ENCODE data around the gene SCRG1.
A peak's percentile ranks its signal among the peaks of the same experiment; 100 is the strongest.

Gene SCRG1

DNA sequence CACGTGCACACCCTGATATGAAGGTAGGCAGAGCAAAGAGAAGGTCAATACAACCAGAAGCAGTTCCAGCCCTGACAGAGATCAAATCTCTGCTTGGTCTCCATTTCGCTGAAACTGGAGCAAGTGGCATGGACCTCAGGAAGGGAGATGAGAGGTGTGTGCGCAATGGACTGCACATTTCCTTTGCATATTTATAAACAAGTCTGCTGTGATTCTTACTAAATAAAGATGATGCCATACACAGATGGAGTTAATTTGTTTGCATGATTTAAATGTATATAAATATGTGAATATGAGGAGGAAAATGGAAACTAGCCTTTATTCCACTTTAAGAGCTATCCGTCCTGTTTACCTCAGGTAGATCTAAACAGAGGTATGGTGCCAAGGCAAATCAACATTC is 2.1 kb upstream of the SCRG1 start:
- H3K9me3 Mint-ChIP-seq: no peaks in the 10 kb centered on the region
- H3K4me3 Mint-ChIP-seq: no peak overlapping the region
- CTCF ChIA-PET: no interaction called here
- no peak overlapping the region for H3K27ac Mint-ChIP-seq
- DNase-seq: no peak
- H3K27me3 Mint-ChIP-seq: peaks cover 2% of the 10 kb centered on the region
- peaks cover 6% of the 10 kb centered on the region for H3K4me1 Mint-ChIP-seq
- H3K36me3 Mint-ChIP-seq: no peaks in the 10 kb centered on the region

DNA sequence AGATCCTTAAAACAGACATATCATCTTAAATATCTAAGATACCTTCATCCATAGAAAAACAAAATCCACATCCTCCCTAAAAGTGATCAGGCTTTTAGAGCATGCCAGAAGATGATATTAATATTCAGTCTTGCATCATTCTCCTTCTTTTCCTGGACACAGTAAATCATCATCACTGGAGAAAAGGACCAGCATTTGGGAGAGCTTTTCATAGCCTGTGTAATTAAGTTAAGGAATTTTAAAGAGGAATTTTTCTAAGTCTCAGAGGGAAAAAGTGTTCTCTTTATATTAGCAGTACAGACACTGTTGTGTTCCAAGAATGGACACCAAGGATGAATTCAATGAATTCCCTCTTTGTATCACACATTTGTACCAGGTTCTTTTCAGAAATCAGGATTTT is 696 bp downstream of the SCRG1 start:
- Mint-ChIP-seq H3K36me3 (peaks cover 2% of the 10 kb centered on the region), H3K9me3 (no peaks in the 10 kb centered on the region), H3K27ac (no peak overlapping the region), H3K4me3 (no peak overlapping the region), H3K4me1 (no peaks in the 10 kb centered on the region), H3K27me3 (peaks cover 4% of the 10 kb centered on the region)
- no peak for DNase-seq
- CTCF ChIA-PET: interaction anchor here (2.0 kb wide), 1 partner anchor 97 kb away, joined by 5 read pairs; no protein-coding TSS in a partner anchor

DNA sequence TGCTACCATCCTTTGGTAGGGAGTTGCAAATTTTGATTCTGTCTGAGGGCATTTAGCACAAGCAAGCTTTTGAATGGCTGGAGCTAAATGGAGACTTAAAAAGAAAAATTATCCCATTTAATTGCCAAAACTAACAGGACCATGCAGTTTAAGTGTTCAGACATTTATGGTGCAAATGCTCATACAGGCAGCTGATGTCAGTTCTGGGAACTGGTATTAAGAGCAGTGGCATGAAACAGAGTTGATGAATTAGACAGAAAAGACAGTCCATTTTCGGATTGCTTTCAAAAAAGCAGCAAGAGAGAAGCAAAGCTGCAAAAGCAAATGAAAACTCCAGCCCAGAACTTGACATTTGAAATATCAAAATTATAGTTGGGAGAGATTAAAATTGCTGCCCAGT is 1.3 kb downstream of the SCRG1 start:
- H3K27me3 Mint-ChIP-seq: peaks cover 4% of the 10 kb centered on the region
- no peak for DNase-seq
- CTCF ChIA-PET: interaction anchor here (2.0 kb wide), 1 partner anchor 96 kb away, joined by 5 read pairs; no protein-coding TSS in a partner anchor

DNA sequence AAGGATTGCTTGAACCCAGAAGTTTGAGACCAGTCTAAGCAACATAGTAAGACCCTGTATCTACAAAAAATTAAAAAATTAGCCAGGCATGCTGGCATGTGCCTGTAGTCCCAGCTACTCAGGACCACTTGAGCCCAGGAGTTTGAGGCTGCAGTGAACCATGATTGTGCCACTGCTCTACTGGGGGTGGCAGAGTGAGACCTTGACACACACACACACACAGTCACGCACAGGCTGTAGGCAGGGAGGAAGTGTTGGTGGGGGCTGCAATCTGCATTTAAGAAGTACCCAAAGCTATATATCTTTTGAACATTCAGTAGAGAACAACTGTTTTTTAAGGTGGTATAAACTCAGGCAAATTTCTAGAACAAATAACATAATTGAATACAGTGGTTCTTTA is 7.2 kb downstream of the SCRG1 start:
- H3K27ac Mint-ChIP-seq: no peak overlapping the region
- H3K36me3 Mint-ChIP-seq: peaks cover 4% of the 10 kb centered on the region
- no peak overlapping the region for H3K4me3 Mint-ChIP-seq
- H3K9me3 Mint-ChIP-seq: no peaks in the 10 kb centered on the region
- peaks cover 21% of the 10 kb centered on the region for H3K27me3 Mint-ChIP-seq
- CTCF ChIA-PET: interaction anchor here (0.6 kb wide), 1 partner anchor 271 kb away, joined by 3 read pairs; no protein-coding TSS in a partner anchor
- no peak for DNase-seq
- H3K4me1 Mint-ChIP-seq: no peaks in the 10 kb centered on the region

More for the DNA sequence above, 1.3 kb downstream of the SCRG1 start:
- no peaks in the 10 kb centered on the region for H3K4me1 Mint-ChIP-seq
- H3K9me3 Mint-ChIP-seq: no peaks in the 10 kb centered on the region
- H3K36me3 Mint-ChIP-seq: peaks cover 2% of the 10 kb centered on the region
- no peak overlapping the region for H3K27ac Mint-ChIP-seq
- H3K4me3 Mint-ChIP-seq: no peak overlapping the region

DNA sequence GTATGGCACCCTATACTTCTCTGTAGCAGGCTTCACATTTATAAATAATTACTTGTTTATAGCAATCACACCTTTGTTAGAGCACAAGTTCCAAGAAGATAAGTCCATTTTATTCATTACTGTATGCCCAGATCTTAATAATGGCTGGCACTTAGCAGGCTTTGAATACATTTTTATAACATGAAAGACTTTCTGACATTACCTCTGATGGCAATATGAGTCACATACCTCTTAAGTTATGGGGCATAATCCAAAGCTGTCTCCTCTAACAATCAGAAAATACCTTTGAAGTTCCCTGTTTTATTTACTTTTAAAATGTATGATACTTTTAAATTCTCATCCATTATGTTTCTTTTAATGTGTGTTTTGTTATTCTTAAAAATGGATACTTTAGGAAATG is 12.2 kb downstream of the SCRG1 start:
- Mint-ChIP-seq H3K27ac (no peak overlapping the region), H3K36me3 (no peaks in the 10 kb centered on the region), H3K4me3 (no peak overlapping the region), H3K27me3 (peaks cover 16% of the 10 kb centered on the region), H3K9me3 (no peaks in the 10 kb centered on the region), H3K4me1 (no peaks in the 10 kb centered on the region)
- DNase-seq: no peak
- CTCF ChIA-PET: no interaction called here

DNA sequence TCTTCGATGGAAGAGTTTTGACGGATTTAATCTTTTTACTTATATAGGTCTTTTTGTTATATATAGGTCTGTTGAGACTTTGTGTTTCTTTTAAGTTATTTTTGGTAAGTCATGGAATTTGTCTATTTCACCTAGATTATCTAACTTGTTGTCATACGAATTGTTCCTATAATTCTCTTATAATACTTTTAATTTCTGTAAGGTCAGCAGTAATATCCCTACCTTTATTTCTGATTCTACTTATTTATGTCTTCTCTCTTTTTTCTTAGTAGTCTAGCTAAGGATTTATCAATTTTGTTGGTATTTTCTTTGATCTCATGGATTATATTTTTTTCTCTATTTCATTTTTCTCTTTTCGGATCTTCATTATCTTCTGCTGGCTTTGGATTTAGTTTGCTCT is 16.6 kb downstream of the SCRG1 start:
- DNase-seq: no peak
- Mint-ChIP-seq H3K36me3 (peaks cover 4% of the 10 kb centered on the region), H3K27ac (no peak overlapping the region), H3K27me3 (peaks cover 9% of the 10 kb centered on the region), H3K9me3 (no peaks in the 10 kb centered on the region), H3K4me1 (no peaks in the 10 kb centered on the region), H3K4me3 (no peak overlapping the region)
- CTCF ChIA-PET: interaction anchor here (1.4 kb wide), 1 partner anchor 34 kb away, joined by 3 read pairs; no protein-coding TSS in a partner anchor

DNA sequence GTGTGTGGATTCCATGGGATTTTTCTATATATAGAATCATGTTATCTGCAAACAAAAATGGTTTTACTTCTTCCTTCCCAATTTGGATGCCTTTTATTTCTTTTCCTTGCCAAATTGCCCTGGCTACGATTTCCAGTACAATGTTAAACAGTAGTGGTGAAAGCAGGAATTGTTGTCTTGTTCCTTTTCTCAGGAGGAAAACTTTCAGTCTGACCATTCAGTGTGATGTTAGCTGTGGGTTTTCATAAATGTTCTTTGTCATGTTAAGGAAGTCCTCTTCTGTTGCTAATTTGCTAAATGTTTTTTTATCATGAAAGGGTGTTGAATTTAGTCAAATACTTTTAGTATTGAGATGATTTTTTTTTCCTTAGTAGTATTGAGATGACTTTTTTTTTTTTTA is 17.3 kb downstream of the SCRG1 start:
- H3K4me3 Mint-ChIP-seq: no peak overlapping the region
- no peaks in the 10 kb centered on the region for H3K9me3 Mint-ChIP-seq
- peaks cover 4% of the 10 kb centered on the region for H3K27me3 Mint-ChIP-seq
- no peak for DNase-seq
- H3K36me3 Mint-ChIP-seq: peaks cover 4% of the 10 kb centered on the region
- H3K4me1 Mint-ChIP-seq: no peaks in the 10 kb centered on the region
- no peak overlapping the region for H3K27ac Mint-ChIP-seq
- CTCF ChIA-PET: interaction anchor here (1.4 kb wide), 1 partner anchor 35 kb away, joined by 3 read pairs; no protein-coding TSS in a partner anchor

DNA sequence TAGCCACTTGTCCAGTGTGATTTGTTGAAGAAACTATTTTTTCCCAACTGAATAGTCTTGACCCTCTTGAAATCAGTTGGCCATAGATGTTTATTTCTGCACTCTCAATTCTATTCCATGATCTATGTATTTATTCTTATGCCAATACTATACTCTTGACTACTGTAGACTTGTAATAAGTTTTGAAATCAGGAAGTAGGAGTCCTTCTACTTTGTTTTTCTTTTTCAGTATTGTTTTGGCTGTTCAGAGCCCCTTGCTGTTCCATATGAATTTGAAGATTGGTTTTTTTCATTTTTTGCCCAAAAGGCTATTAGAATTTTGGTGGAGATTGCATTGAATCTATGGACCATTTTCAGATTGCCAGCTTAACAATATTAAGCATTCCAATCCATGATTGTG is 17.9 kb downstream of the SCRG1 start:
- no peak for DNase-seq
- Mint-ChIP-seq H3K4me1 (no peaks in the 10 kb centered on the region), H3K27me3 (peaks cover 4% of the 10 kb centered on the region), H3K4me3 (no peak overlapping the region), H3K27ac (no peak overlapping the region), H3K36me3 (peaks cover 7% of the 10 kb centered on the region), H3K9me3 (no peaks in the 10 kb centered on the region)
- CTCF ChIA-PET: no interaction called here

DNA sequence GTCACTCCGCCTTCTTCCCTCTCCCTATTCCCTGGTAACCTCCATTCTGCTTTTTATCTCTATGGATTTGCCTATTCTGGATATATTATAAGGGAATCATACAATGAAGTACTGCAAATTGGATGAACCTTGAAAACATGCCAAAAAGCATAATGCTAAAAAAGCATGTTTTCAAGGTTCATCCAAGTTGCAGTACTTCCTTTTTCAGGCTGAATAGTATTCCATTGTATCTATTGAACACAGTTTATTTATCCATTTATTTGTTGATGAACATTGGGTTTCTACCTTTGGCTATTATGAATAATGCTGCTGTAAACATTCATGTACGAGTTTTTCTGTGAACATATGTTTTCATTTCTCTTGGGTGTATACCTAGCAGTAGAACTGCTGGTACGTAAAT is 19.0 kb downstream of the SCRG1 start:
- no peak for DNase-seq
- H3K27me3 Mint-ChIP-seq: peaks cover 4% of the 10 kb centered on the region
- H3K36me3 Mint-ChIP-seq: peaks cover 9% of the 10 kb centered on the region
- no peak overlapping the region for H3K27ac Mint-ChIP-seq
- no peaks in the 10 kb centered on the region for H3K9me3 Mint-ChIP-seq
- H3K4me1 Mint-ChIP-seq: no peaks in the 10 kb centered on the region
- no peak overlapping the region for H3K4me3 Mint-ChIP-seq
- CTCF ChIA-PET: no interaction called here

DNA sequence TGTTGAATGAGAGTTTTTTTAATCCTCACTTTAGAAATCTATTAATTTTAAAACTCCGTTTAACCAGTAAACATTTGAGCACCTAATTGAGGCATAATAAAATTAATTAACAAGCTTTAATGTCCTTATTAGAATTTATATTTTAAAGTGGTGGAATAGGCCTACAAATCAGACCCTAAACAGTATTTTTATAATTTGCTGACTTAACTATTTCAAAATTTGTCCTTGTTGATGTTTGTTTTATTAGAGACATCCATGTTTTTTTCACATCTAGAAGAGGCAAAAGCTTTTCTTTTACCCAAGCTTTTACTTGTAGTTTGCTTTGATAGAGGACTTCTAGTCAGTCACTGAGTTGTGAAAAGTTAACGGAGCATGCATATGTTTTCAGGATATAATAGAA is 24.3 kb downstream of the SCRG1 start:
- H3K4me1 Mint-ChIP-seq: peaks cover 17% of the 10 kb centered on the region

DNA sequence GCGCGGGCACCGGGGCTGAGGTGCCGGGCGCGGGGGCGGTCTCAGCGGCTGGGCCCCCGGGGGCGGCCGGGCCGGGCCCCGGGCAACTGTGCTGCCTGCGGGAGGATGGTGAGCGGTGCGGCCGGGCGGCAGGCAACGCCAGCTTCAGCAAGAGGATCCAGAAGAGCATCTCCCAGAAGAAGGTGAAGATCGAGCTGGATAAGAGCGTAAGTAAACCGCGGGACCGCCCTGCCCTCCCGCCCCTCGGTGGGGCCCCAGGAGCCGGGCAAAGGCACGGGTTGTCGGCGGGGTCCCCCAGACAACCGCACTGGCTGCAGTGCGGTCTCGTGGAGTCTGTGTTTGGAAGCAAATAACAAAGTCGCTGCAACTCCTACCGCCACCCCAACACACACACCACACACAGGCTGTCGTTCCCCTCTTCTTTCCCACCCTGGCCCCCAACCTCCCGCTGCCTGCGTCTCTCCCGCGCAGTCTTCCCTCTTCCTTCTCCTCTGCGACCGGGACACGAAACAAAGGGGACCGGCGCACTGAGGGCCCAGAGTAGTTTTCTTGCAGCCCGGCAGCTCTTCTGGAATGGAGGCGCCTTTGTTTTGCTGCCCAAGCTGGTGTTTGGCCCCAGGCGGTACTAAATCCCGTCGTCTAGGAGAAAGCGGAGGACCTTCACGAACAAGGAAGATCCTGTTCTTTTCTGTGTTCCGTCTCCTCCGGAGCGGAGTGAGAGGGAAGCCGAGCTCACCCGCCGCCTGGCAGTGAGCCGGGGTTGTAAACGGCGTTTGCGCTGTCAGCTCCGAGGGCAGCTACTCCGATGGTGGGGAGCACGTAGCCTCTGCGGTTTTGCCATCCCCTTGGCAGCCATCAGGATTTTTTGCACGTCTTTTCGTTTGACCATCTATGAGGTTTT is 27.4 kb downstream of the SCRG1 start:
- DNase-seq: peak; percentile 59
- Mint-ChIP-seq H3K36me3 (peaks cover 27% of the 10 kb centered on the region), H3K4me3 (peak overlapping the region; percentile 98), H3K27ac (peak overlapping the region; percentile 91), H3K27me3 (peaks cover 16% of the 10 kb centered on the region), H3K9me3 (no peaks in the 10 kb centered on the region), H3K4me1 (peaks cover 42% of the 10 kb centered on the region)
- CTCF ChIA-PET: interaction anchor here (1.0 to 6.9 kb wide), 6 partner anchors 33 to 70 kb away, joined by 3 to 44 read pairs (median 6); partner anchors contain the start of gene HMGB2

More for the DNA sequence above, 24.3 kb downstream of the SCRG1 start:
- no peak for DNase-seq
- Mint-ChIP-seq H3K27me3 (peaks cover 16% of the 10 kb centered on the region), H3K4me3 (no peak overlapping the region), H3K9me3 (no peaks in the 10 kb centered on the region), H3K27ac (no peak overlapping the region), H3K36me3 (peaks cover 20% of the 10 kb centered on the region)
- CTCF ChIA-PET: interaction anchor here (0.8 to 1.3 kb wide), 3 partner anchors 40 to 73 kb away, joined by 3 to 4 read pairs (median 3); no protein-coding TSS in a partner anchor

DNA sequence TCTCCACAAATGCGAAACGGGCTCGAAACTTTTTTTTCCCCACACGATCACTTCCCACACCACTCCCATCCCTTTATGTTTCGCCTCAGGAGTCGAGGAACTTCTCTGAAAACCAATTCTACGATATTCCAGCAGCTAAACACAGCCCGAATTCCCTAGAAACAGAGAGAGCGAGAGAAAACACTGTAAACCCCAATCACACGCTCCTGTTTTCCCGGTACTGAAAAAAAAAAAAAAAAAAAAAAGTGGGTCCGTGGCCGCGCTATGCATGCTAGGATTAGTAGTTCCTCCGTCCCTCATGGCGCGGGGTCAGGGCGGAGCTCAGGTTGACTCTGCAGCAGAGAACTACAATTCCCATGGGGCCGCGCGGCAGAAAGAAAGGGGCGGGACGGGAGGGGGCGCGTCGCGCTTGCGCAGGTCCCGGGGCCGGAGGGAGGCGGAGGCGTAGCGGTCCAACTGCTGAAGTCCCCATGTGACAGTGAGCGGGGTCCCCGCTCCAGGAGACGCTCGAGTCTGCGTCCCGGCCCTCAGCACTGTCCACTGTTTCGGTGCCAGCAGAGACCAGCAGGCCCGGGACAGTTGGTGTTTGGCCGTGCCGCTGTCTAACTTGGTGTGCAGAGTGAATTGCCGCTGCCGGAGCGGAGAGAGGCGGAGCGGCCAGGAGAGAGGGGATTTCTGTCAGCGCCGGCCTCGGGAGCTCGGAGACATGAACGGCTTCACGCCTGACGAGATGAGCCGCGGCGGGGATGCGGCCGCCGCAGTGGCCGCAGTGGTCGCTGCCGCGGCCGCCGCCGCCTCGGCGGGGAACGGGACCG is 28.2 kb downstream of the SCRG1 start, which contains the start of gene SAP30:
SAP30 (plus strand) TSS at position 478 of the 815 bp plus-strand sequence; CDS start at position 707, 229 bp downstream.
- H3K4me1 Mint-ChIP-seq: peaks cover 51% of the 10 kb centered on the region
- CTCF ChIA-PET: interaction anchor here (1.0 to 6.9 kb wide), 3 partner anchors 32 to 52 kb away, joined by 3 to 44 read pairs (median 14); partner anchors contain the start of gene HMGB2
- H3K9me3 Mint-ChIP-seq: no peaks in the 10 kb centered on the region
- H3K27ac Mint-ChIP-seq: peak within 1 kb of the TSS; percentile 99
- H3K36me3 Mint-ChIP-seq: peaks cover 26% of the 10 kb centered on the region
- H3K27me3 Mint-ChIP-seq: peaks cover 16% of the 10 kb centered on the region
- DNase-seq: peak; percentile 98
- H3K4me3 Mint-ChIP-seq: peak within 1 kb of the TSS; percentile 100

DNA sequence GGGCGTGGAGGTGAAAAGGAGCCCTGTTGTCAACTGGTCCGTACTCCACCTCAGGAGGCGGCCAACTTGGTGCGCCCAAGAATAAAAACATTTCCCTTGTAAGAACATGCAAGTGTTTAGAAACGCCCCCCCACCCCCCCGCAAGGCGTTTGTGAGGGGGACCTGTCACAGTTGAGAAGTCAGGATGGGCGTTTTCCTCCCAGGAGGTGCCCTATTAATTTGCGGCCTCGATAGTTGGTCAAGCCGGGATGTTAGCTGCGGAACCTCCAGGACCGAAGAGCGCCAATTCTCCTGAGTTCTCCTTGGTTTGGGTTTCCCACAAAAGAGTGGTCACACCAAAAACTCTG is 28.8 kb downstream of the SCRG1 start:
- H3K9me3 Mint-ChIP-seq: no peaks in the 10 kb centered on the region
- H3K4me3 Mint-ChIP-seq: peak overlapping the region; percentile 100
- peaks cover 57% of the 10 kb centered on the region for H3K4me1 Mint-ChIP-seq
- H3K27me3 Mint-ChIP-seq: peaks cover 16% of the 10 kb centered on the region
- CTCF ChIA-PET: interaction anchor here (1.0 to 6.9 kb wide), 3 partner anchors 31 to 51 kb away, joined by 3 to 44 read pairs (median 14); partner anchors contain the start of gene HMGB2
- peak; percentile 76 for DNase-seq
- H3K36me3 Mint-ChIP-seq: peaks cover 27% of the 10 kb centered on the region
- peak overlapping the region; percentile 99 for H3K27ac Mint-ChIP-seq

DNA sequence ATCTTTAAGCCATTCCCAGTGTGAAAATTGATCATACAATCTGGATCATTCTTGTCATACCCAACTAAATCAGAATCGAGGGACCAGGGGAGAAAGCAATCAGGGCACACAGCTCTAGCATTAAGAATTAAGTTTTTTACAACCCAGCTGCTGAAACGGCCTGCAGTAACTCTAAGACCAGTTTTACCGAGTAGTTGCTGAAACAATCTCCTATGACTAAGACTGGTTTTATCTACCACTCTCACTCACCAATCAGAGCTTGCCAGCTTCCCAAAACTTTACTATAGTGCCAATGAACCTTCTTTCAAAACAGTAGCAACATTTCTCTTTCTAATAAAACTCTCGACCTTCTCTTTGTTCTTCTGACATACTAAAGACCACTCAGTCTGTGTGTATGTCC is 31.0 kb downstream of the SCRG1 start:
- Mint-ChIP-seq H3K9me3 (no peaks in the 10 kb centered on the region), H3K4me1 (peaks cover 48% of the 10 kb centered on the region), H3K4me3 (peak overlapping the region; percentile 100), H3K36me3 (peaks cover 27% of the 10 kb centered on the region), H3K27me3 (peaks cover 13% of the 10 kb centered on the region), H3K27ac (peak overlapping the region; percentile 84)
- no peak for DNase-seq
- CTCF ChIA-PET: interaction anchor here (1.2 to 6.9 kb wide), 3 partner anchors 34 to 53 kb away, joined by 3 to 44 read pairs (median 4); partner anchors contain the start of gene HMGB2

All from activated naive CD4-positive, alpha-beta T cell treated with anti-CD3 and anti-CD28 coated beads, Interleukin-2, amount 10 ng/mL, durations not matched to agents 7 days and 5 days (primary cell).